K562 (cell line): ENCODE data around the gene HSPA4. TPM values are rescaled to one million over a fixed set of nuclear protein-coding genes. Genes with fewer than 3 reads are reported as not detected.

Experiments used
- DNMT1 ChIP-seq: fragments of 450-650 bp; IDR thresholded peaks from 2 replicates; pipeline ENCODE4 v1.6.1; 2016; ENCODE audit warnings: antibody characterized with exemption, mild to moderate bottlenecking
- ELF4 ChIP-seq: fragments of 450-650 bp; formaldehyde crosslinking; IDR thresholded peaks from 2 replicates; pipeline ENCODE4 v1.4.0; 2022; ENCODE audit warnings: missing genetic modification characterization
- EWSR1 ChIP-seq: fragments of 450-650 bp; IDR thresholded peaks from 2 replicates; pipeline ENCODE4 v1.6.1; 2018; ENCODE audit warnings: borderline replicate concordance, mild to moderate bottlenecking, low read depth, moderate library complexity; ENCODE audit not compliant: partially characterized antibody
- FOXA1 ChIP-seq: fragments of 450-650 bp; IDR thresholded peaks from 2 replicates; pipeline ENCODE4 v1.6.1; 2016; ENCODE audit warnings: mild to moderate bottlenecking, borderline replicate concordance
- HEY1 ChIP-seq: fragments of 250-450 bp; sonication (Bioruptor Pico); IDR thresholded peaks from 2 replicates; pipeline ENCODE4 v1.5.0; 2020; ENCODE audit warnings: mild to moderate bottlenecking, moderate library complexity, borderline replicate concordance
- KLF10 ChIP-seq: fragments of 250-450 bp; sonication (Bioruptor Pico); IDR thresholded peaks from 2 replicates; pipeline ENCODE4 v1.6.1; 2021; ENCODE audit warnings: matching md5 sums
- KLF13 ChIP-seq: fragments of 450-650 bp; IDR thresholded peaks from 2 replicates; pipeline ENCODE4 v1.6.1; 2016; ENCODE audit warnings: missing genetic modification characterization, low read depth, mild to moderate bottlenecking, missing compliant biosample characterization, moderate library complexity, borderline replicate concordance
- NFIX ChIP-seq: fragments of 250-450 bp; sonication (Bioruptor Pico); IDR thresholded peaks from 2 replicates; pipeline ENCODE4 v1.4.0; 2020; ENCODE audit warnings: low read depth, mild to moderate bottlenecking, moderate library complexity
- PTRF ChIP-seq: fragments of 450-650 bp; IDR thresholded peaks from 2 replicates; pipeline ENCODE4 v1.6.1; 2016; ENCODE audit warnings: mild to moderate bottlenecking, missing genetic modification characterization, missing compliant biosample characterization
- RB1 ChIP-seq: fragments of 450-650 bp; IDR thresholded peaks from 2 replicates; pipeline ENCODE4 v1.6.1; 2017; ENCODE audit warnings: low read depth, mild to moderate bottlenecking
- RBM14 ChIP-seq: fragments of 200-400 bp; formaldehyde crosslinking; IDR thresholded peaks from 2 replicates; pipeline ENCODE4 v1.6.1; 2018; ENCODE audit warnings: low read depth, mild to moderate bottlenecking, low read length, moderate library complexity, borderline replicate concordance; ENCODE audit not compliant: insufficient read depth
- SIN3A ChIP-seq, 2 experiments: fragments of 150-350 bp in 1 of 2; IDR thresholded peaks; 2 replicates each; pipeline ENCODE4 v1.6.1; 2011 to 2016; ENCODE audit warnings: borderline replicate concordance in 2 of 2, low read depth in 2 of 2, low read length in 2 of 2, mild to moderate bottlenecking in 2 of 2, moderate library complexity in 2 of 2; ENCODE audit not compliant: control insufficient read depth in 1 of 2
- TSHZ1 ChIP-seq: fragments of 250-450 bp; sonication (Bioruptor Pico); IDR thresholded peaks from 2 replicates; pipeline ENCODE4 v1.4.0; 2020; ENCODE audit warnings: mild to moderate bottlenecking, moderate library complexity
- USF2 ChIP-seq: sonication (generic); formaldehyde crosslinking; IDR thresholded peaks from 2 replicates; pipeline ENCODE4 v1.5.0; 2020; ENCODE audit warnings: missing genetic modification reagents
- ZBTB49 ChIP-seq: sonication (generic); formaldehyde crosslinking; IDR thresholded peaks from 2 replicates; pipeline ENCODE4 v1.8.0; 2022; ENCODE audit warnings: missing genetic modification reagents, mild to moderate bottlenecking, borderline replicate concordance
- ZFP30 ChIP-seq: fragments of 250-450 bp; sonication (Bioruptor Pico); IDR thresholded peaks from 2 replicates; pipeline ENCODE4 v1.8.0; 2022; ENCODE audit warnings: moderate library complexity, mild to moderate bottlenecking, inconsistent platforms, borderline replicate concordance
- ZNF699 ChIP-seq: fragments of 250-450 bp; sonication (Bioruptor Pico); IDR thresholded peaks from 2 replicates; pipeline ENCODE4 v1.8.0; 2021; ENCODE audit warnings: mild to moderate bottlenecking, moderate library complexity; ENCODE audit not compliant: insufficient replicate concordance
- polyA plus RNA-seq, 8 experiments: library from polyadenylated mRNA; depleted of rRNA in 4 of 8; stranded (reverse) in 5 of 8; unstranded in 3 of 8; fragments of >200 nt; fragmentation: Nextera tagmentation in 2 of 8; fragmentation: Illumina TruSeq in 1 of 8; extraction: Ambion mirVana in 2 of 8; extraction: Trizol in 1 of 8; gene quantifications; 2 replicates each; pipeline versions ENCODE4 v1.2.1 to v1.2.3, GENCODE V29; 2011 to 2014; ENCODE audit warnings: inconsistent platforms in 1 of 8, missing spikeins in 1 of 8
- total RNA-seq, 7 experiments: library from RNA; depleted of rRNA in 6 of 7; stranded (reverse); fragments of >200 nt in 6 of 7; fragmentation: Illumina TruSeq in 2 of 7; extraction: Trizol in 2 of 7; gene quantifications; 2 replicates each; pipeline versions ENCODE4 v1.2.1 to v1.2.3, GENCODE V29; 2011 to 2021; ENCODE audit warnings: low replicate concordance in 1 of 7
- TF ChIP-seq, protein P1 (sequence below): fragments of 450-650 bp; IDR thresholded peaks from 2 replicates; pipeline ENCODE4 v1.6.1; 2016; ENCODE audit warnings: missing biosample characterization, missing genetic modification characterization
- TF ChIP-seq, protein P2 (sequence below): fragments of 250-450 bp; sonication (Bioruptor Pico); IDR thresholded peaks from 2 replicates; pipeline ENCODE4 v1.8.0; 2021; ENCODE audit warnings: moderate library complexity, mild to moderate bottlenecking, inconsistent platforms

Gene HSPA4
- total and polyA plus RNA-seq, 9 of the 15 experiments (the other 6 are each of a cell fraction or from before 2014, with no cell fraction given): 90.3 to 286 (median 148) TPM

DNA sequence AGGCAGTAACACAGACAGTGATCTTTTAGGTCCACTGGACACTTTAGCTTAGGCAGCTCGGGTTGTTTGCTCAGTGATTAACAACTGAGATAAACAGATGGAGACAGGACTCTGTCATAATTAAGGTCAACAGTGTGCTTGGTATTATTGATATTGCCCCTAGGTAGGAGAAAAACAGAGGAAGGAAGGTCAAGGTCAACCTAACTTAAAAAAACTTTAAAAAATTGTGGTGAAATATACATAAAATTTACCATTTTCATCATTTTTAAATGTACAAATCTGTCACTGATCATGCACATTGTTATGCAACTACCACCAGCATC is 2.1 kb upstream of the HSPA4 start (continued):
- TF ChIP-seq ZFP30 (CRISPR knock-in tag) (no peak), FOXA1 (peak; percentile 94), USF2 (CRISPR knock-in tag) (no peak), TSHZ1 (CRISPR knock-in tag) (no peak), ELF4 (no peak), SIN3A (IDR thresholded peaks at IDR 0.05; ENCODE audit: borderline replicate concordance in 2 of 2, control insufficient read depth in 1 of 2, low read depth in 2 of 2, low read length in 2 of 2) (no peak), ZNF699 (CRISPR knock-in tag) (no peak), NFIX (CRISPR knock-in tag) (no peak), KLF13 (tag) (no peak), HEY1 (CRISPR knock-in tag) (no peak), KLF10 (CRISPR knock-in tag) (no peak), PTRF (tag) (no peak), EWSR1 (no peak), RB1 (no peak), DNMT1 (no peak), ZBTB49 (CRISPR knock-in tag) (no peak), RBM14 (no peak)
- TF ChIP-seq, protein P1, sequence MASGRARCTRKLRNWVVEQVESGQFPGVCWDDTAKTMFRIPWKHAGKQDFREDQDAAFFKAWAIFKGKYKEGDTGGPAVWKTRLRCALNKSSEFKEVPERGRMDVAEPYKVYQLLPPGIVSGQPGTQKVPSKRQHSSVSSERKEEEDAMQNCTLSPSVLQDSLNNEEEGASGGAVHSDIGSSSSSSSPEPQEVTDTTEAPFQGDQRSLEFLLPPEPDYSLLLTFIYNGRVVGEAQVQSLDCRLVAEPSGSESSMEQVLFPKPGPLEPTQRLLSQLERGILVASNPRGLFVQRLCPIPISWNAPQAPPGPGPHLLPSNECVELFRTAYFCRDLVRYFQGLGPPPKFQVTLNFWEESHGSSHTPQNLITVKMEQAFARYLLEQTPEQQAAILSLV (tag): no peak
- TF ChIP-seq, protein P2, sequence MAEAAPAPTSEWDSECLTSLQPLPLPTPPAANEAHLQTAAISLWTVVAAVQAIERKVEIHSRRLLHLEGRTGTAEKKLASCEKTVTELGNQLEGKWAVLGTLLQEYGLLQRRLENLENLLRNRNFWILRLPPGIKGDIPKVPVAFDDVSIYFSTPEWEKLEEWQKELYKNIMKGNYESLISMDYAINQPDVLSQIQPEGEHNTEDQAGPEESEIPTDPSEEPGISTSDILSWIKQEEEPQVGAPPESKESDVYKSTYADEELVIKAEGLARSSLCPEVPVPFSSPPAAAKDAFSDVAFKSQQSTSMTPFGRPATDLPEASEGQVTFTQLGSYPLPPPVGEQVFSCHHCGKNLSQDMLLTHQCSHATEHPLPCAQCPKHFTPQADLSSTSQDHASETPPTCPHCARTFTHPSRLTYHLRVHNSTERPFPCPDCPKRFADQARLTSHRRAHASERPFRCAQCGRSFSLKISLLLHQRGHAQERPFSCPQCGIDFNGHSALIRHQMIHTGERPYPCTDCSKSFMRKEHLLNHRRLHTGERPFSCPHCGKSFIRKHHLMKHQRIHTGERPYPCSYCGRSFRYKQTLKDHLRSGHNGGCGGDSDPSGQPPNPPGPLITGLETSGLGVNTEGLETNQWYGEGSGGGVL (CRISPR knock-in tag): no peak
